HepG2 (cell line): ENCODE measurements around the gene POU2F1. TPM values are rescaled to one million over a fixed set of nuclear protein-coding genes. Genes with fewer than 3 reads are reported as not detected.

ENCODE experiments used
- CTCF ChIP-seq: sonication (generic); formaldehyde crosslinking; IDR thresholded peaks from 2 replicates; pipeline ENCODE4 v1.5.0; 2020; ENCODE audit warnings: mild to moderate bottlenecking, missing genetic modification reagents, moderate library complexity
- ERF ChIP-seq: IDR thresholded peaks from 2 replicates; pipeline ENCODE4 v1.6.1; 2018; ENCODE audit warnings: missing biosample characterization, missing genetic modification reagents
- FOXM1 ChIP-seq: sonication (generic); formaldehyde crosslinking; IDR thresholded peaks from 2 replicates; pipeline ENCODE4 v1.5.0; 2020; ENCODE audit warnings: missing genetic modification reagents
- IRF2 ChIP-seq: IDR thresholded peaks from 2 replicates; pipeline ENCODE4 v1.6.1; 2018; ENCODE audit warnings: missing genetic modification reagents, missing compliant biosample characterization
- KDM2A ChIP-seq: sonication (generic); formaldehyde crosslinking; IDR thresholded peaks from 2 replicates; pipeline ENCODE4 v1.4.0; 2020; ENCODE audit warnings: low read depth, missing genetic modification reagents, borderline replicate concordance
- MAZ ChIP-seq, 2 experiments: sonication (generic) in 1 of 2; formaldehyde crosslinking in 1 of 2; IDR thresholded peaks; 2 replicates each; pipeline versions ENCODE4 v1.5.0 to v1.6.1; 2012 to 2020; ENCODE audit warnings: low read depth in 2 of 2, mild to moderate bottlenecking in 2 of 2, borderline replicate concordance in 1 of 2, improper control_type of control experiment in 1 of 2, low read length in 1 of 2, missing genetic modification reagents in 1 of 2, moderate library complexity in 1 of 2
- MIXL1 ChIP-seq: IDR thresholded peaks from 2 replicates; pipeline ENCODE4 v1.6.1; 2016
- MYNN ChIP-seq: sonication (generic); formaldehyde crosslinking; IDR thresholded peaks from 2 replicates; pipeline ENCODE4 v1.4.0; 2020; ENCODE audit warnings: mild to moderate bottlenecking, low read depth, missing genetic modification reagents
- RNF2 ChIP-seq: fragments of 450-650 bp; conservative IDR thresholded peaks from 2 replicates; pipeline ENCODE4 v1.6.1; 2016; ENCODE audit warnings: low read depth
- RXRA ChIP-seq: sonication (generic); formaldehyde crosslinking; IDR thresholded peaks from 2 replicates; pipeline ENCODE4 v1.5.1; 2020; ENCODE audit warnings: missing genetic modification reagents
- SP5 ChIP-seq: IDR thresholded peaks from 2 replicates; pipeline ENCODE4 v1.6.1; 2016; ENCODE audit warnings: low read depth, borderline replicate concordance
- TEAD3 ChIP-seq: optimal IDR thresholded peaks from 2 replicates; pipeline ENCODE3; 2016; ENCODE audit warnings: borderline replicate concordance
- XRCC5 ChIP-seq: fragments of 200-400 bp; formaldehyde crosslinking; optimal IDR thresholded peaks from 2 replicates; pipeline ENCODE3; 2017; ENCODE audit warnings: mild to moderate bottlenecking, low read length
- ZBTB43 ChIP-seq: sonication (generic); formaldehyde crosslinking; conservative IDR thresholded peaks from 2 replicates; pipeline ENCODE4 v1.4.0; 2020; ENCODE audit warnings: missing genetic modification reagents
- ZGPAT ChIP-seq: IDR thresholded peaks from 2 replicates; pipeline ENCODE4 v1.6.1; 2016; ENCODE audit warnings: mild to moderate bottlenecking
- ZNF556 ChIP-seq: sonication (generic); formaldehyde crosslinking; IDR thresholded peaks from 2 replicates; pipeline ENCODE4 v1.4.0; 2020; ENCODE audit warnings: mild to moderate bottlenecking, missing genetic modification reagents, borderline replicate concordance
- ZNF580 ChIP-seq: IDR thresholded peaks from 2 replicates; pipeline ENCODE4 v1.6.1; 2016; ENCODE audit warnings: low read depth, borderline replicate concordance
- ZNF605 ChIP-seq: sonication (generic); formaldehyde crosslinking; IDR thresholded peaks from 2 replicates; pipeline ENCODE4 v1.8.0; 2022; ENCODE audit warnings: mild to moderate bottlenecking, missing genetic modification reagents
- ZNF644 ChIP-seq: IDR thresholded peaks from 2 replicates; pipeline ENCODE4 v1.6.1; 2016; ENCODE audit warnings: low read depth
- ZNF687 ChIP-seq: sonication (generic); formaldehyde crosslinking; IDR thresholded peaks from 2 replicates; pipeline ENCODE4 v1.5.1; 2020; ENCODE audit warnings: mild to moderate bottlenecking, missing genetic modification reagents, moderate library complexity
- ZNF709 ChIP-seq: sonication (generic); formaldehyde crosslinking; IDR thresholded peaks from 2 replicates; pipeline ENCODE4 v1.5.0; 2020; ENCODE audit warnings: mild to moderate bottlenecking, missing genetic modification reagents
- polyA plus RNA-seq, 8 experiments: library from polyadenylated mRNA; depleted of rRNA in 3 of 8; stranded (reverse) in 7 of 8; unstranded in 1 of 8; fragments of >200 nt; fragmentation: Illumina TruSeq in 4 of 8; extraction: Trizol in 4 of 8; gene quantifications; 2 replicates each; pipeline versions ENCODE4 v1.2.1 to v1.2.3, GENCODE V29; 2011 to 2016; ENCODE audit warnings: low read depth in 4 of 8, missing spikeins in 1 of 8, mixed read lengths in 1 of 8; ENCODE audit not compliant: insufficient read depth in 1 of 8
- total RNA-seq, 5 experiments: library from RNA; depleted of rRNA; stranded (reverse); fragments of >200 nt; fragmentation: Illumina TruSeq; extraction: Trizol; gene quantifications; 2 replicates each; pipeline ENCODE4 v1.2.3, GENCODE V29; 2016; ENCODE audit warnings: low read depth in 1 of 5

POU2F1 gene
- total and polyA plus RNA-seq, 2 of the 13 experiments (the other 11 are each of a cell fraction or from before 2014, with no cell fraction given): 10.2 to 13.0 TPM

- peak; percentile 41 for TF ChIP-seq ZNF687 (CRISPR knock-in tag)
- TF ChIP-seq ZNF556 (CRISPR knock-in tag): 0 out of 2 replicates have a peak, but pooled peaks have one; percentile 21
- no peak for TF ChIP-seq ZNF605 (CRISPR knock-in tag)
- 0 out of 2 replicates have a peak, but pooled peaks have one; percentile 41 for TF ChIP-seq ZNF709 (CRISPR knock-in tag)
- TF ChIP-seq XRCC5: peak; percentile 64
- TF ChIP-seq TEAD3 (CRISPR knock-in tag): peak; percentile 36
- TF ChIP-seq MAZ (IDR thresholded peaks at IDR 0.05; ENCODE audit: borderline replicate concordance, low read depth, low read length): peak; percentile 46; the same call in 1 of the 2 replicates
- TF ChIP-seq MAZ (CRISPR knock-in tag; IDR thresholded peaks at IDR 0.05; ENCODE audit: low read depth): no peak
- TF ChIP-seq CTCF (CRISPR knock-in tag): peak; percentile 97
- 0 out of 2 replicates have a peak, but pooled peaks have one; percentile 16 for TF ChIP-seq RNF2
- no peak for TF ChIP-seq ZNF644 (CRISPR knock-in tag)
- TF ChIP-seq FOXM1: no peak
- TF ChIP-seq ZGPAT (CRISPR knock-in tag): peak; percentile 24; the same call in 1 of the 2 replicates
- TF ChIP-seq ZNF580 (CRISPR knock-in tag): 0 out of 2 replicates have a peak, but pooled peaks have one; percentile 32
- 0 out of 2 replicates have a peak, but pooled peaks have one; percentile 42 for TF ChIP-seq ERF (CRISPR knock-in tag)
- no peak for TF ChIP-seq MYNN (CRISPR knock-in tag)
- no peak for TF ChIP-seq ZBTB43 (CRISPR knock-in tag)
- peak; percentile 62; the same call in 1 of the 2 replicates for TF ChIP-seq KDM2A (CRISPR knock-in tag)
- 0 out of 2 replicates have a peak, but pooled peaks have one; percentile 34 for TF ChIP-seq MIXL1
- TF ChIP-seq RXRA (CRISPR knock-in tag): peak; percentile 87
- TF ChIP-seq SP5 (CRISPR knock-in tag): 0 out of 2 replicates have a peak, but pooled peaks have one; percentile 17
- 0 out of 2 replicates have a peak, but pooled peaks have one; percentile 22 for TF ChIP-seq IRF2 (CRISPR knock-in tag)
These were observed 221.6 kb downstream of the POU2F1 start (continued) for GRCh38 chr1:167442142-167442848.
